Uterus (tissue), 4 donors: ENCODE results near the gene LETMD1. TPM values are rescaled to one million over a fixed set of nuclear protein-coding genes. Genes with fewer than 3 reads are reported as not detected.

Source experiments
- DNase-seq, 2 donors: peaks; one replicate each; pipeline ENCODE4 v3.0.0-alpha.2; 2019 to 2020
- H3K27ac ChIP-seq, 2 donors: fragments of 200-600 bp; sonication (generic); 1 replicate in 1 of 2; 2 replicates in 1 of 2; pipeline ENCODE4 v1.5.1; 2016 to 2018
- H3K27me3 ChIP-seq, 2 donors: fragments of 200-600 bp; sonication (generic); one replicate each; pipeline ENCODE4 v1.5.1; 2018 to 2019; ENCODE audit warnings: control low read depth in 1 of 2
- H3K36me3 ChIP-seq, 2 donors: fragments of 200-600 bp; sonication (generic); one replicate each; pipeline ENCODE4 v1.5.1; 2019; ENCODE audit warnings: control low read depth in 1 of 2
- H3K4me1 ChIP-seq, 2 donors: fragments of 200-600 bp; sonication (generic); one replicate each; pipeline ENCODE4 v1.5.1; 2018 to 2019; ENCODE audit warnings: control low read depth in 1 of 2
- H3K4me3 ChIP-seq, 2 donors: fragments of 200-600 bp; sonication (generic); 1 replicate in 1 of 2; 2 replicates in 1 of 2; pipeline ENCODE4 v1.5.1; 2018 to 2019; ENCODE audit warnings: mild to moderate bottlenecking in 1 of 2
- H3K9me3 ChIP-seq, 2 donors: fragments of 200-600 bp; sonication (generic); one replicate each; pipeline ENCODE4 v1.5.1; 2019; ENCODE audit warnings: control low read depth in 1 of 2
- POLR2A ChIP-seq, 2 donors: fragments of 450-650 bp; IDR thresholded peaks; one replicate each; pipeline ENCODE4 v1.6.1; 2016; ENCODE audit warnings: antibody characterized with exemption in 2 of 2, mild to moderate bottlenecking in 1 of 2, moderate library complexity in 1 of 2
- intact Hi-C: fragments of 100-400 bp; cut with DNase I; formaldehyde crosslinking; loops from one replicate; pipeline ENCODE4 v1.15.1; 2023; ENCODE audit warnings: low total_unique reads
- total RNA-seq, 4 donors: library from RNA; depleted of rRNA in 3 of 4; stranded (reverse); fragments of >200 nt in 3 of 4; gene quantifications; one replicate each; pipeline versions ENCODE4 v1.1.0 to v1.2.4, GENCODE V29; 2014 to 2023
- TF ChIP-seq, protein P1 (sequence below), 4 experiments: fragments of 200-600 bp in 2 of 4; fragments of 450-650 bp in 2 of 4; sonication (generic) in 2 of 4; IDR thresholded peaks; one replicate each; pipeline ENCODE4 v1.5.1; 2016 to 2019; ENCODE audit warnings: antibody characterized with exemption in 4 of 4, mild to moderate bottlenecking in 2 of 4, moderate library complexity in 1 of 4
- donor health status: DM: yes; HTN: yes; CAD: no.

Gene LETMD1
- total RNA-seq, 4 donors from 2014 or later = 45.9 to 81.5 (median 61.5) TPM

DNA sequence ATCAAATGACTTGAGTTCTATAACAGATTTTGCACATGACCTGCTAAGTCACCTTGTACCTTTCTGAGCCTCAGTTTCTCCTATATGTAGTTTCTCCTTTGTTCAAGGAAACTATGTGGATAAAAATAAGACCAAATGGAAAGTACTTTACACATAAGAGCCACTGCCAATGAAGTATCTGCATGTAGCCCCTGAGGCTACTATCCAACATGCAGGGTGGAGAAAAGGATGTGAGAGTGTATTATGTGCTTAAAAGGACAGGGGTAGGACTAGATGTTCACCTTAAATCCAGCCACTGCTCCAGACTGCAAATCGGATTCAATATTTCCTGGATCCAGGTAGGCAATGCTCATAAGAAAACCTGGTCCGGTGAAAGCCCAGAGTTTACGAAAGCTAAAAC, 43.1 kb upstream of the LETMD1 start:
- H3K4me1 ChIP-seq = peaks cover 0 to 3% of the 10 kb centered on the region in 2 donors
- H3K36me3 ChIP-seq = no peaks in the 10 kb centered on the region
- H3K27me3 ChIP-seq = no peaks in the 10 kb centered on the region
- no peak for DNase-seq
- no peak overlapping the region for H3K27ac ChIP-seq
- no peak overlapping the region for H3K4me3 ChIP-seq
- no peaks in the 10 kb centered on the region for H3K9me3 ChIP-seq
- TF ChIP-seq, protein P1, sequence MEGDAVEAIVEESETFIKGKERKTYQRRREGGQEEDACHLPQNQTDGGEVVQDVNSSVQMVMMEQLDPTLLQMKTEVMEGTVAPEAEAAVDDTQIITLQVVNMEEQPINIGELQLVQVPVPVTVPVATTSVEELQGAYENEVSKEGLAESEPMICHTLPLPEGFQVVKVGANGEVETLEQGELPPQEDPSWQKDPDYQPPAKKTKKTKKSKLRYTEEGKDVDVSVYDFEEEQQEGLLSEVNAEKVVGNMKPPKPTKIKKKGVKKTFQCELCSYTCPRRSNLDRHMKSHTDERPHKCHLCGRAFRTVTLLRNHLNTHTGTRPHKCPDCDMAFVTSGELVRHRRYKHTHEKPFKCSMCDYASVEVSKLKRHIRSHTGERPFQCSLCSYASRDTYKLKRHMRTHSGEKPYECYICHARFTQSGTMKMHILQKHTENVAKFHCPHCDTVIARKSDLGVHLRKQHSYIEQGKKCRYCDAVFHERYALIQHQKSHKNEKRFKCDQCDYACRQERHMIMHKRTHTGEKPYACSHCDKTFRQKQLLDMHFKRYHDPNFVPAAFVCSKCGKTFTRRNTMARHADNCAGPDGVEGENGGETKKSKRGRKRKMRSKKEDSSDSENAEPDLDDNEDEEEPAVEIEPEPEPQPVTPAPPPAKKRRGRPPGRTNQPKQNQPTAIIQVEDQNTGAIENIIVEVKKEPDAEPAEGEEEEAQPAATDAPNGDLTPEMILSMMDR (IDR thresholded peaks at IDR 0.05) = no peak
- TF ChIP-seq POLR2A (IDR thresholded peaks at IDR 0.05) = no peak
- intact Hi-C loops = no loop called here

DNA sequence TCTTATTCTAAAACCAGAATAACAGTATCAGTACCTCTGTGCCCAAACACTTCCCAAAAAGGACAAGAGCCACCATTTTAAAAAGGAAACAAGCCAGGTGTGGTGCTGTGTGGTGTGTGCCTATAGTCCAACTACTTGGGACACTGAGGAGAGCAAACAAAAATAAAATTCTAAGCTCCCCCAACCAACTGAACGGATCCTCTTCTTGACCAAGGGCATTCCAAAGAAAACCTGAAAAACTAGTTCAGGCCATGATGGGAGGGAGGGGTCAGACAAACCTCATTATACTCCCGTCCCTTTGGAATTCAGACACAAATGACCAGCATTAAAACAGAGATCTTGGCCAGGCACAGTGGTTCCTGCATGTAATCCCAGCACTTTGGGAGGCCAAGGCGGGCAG, 42.5 kb upstream of the LETMD1 start:
- Histone ChIP-seq H3K4me1 (peaks cover 0 to 3% of the 10 kb centered on the region in 2 donors), H3K27me3 (no peaks in the 10 kb centered on the region), H3K27ac (no peak overlapping the region), H3K36me3 (no peaks in the 10 kb centered on the region), H3K9me3 (no peaks in the 10 kb centered on the region), H3K4me3 (no peak overlapping the region)
- no peak for DNase-seq
- intact Hi-C loops = no loop called here
- TF ChIP-seq, protein P1 (IDR thresholded peaks at IDR 0.05) = no peak
- TF ChIP-seq POLR2A (IDR thresholded peaks at IDR 0.05) = no peak

DNA sequence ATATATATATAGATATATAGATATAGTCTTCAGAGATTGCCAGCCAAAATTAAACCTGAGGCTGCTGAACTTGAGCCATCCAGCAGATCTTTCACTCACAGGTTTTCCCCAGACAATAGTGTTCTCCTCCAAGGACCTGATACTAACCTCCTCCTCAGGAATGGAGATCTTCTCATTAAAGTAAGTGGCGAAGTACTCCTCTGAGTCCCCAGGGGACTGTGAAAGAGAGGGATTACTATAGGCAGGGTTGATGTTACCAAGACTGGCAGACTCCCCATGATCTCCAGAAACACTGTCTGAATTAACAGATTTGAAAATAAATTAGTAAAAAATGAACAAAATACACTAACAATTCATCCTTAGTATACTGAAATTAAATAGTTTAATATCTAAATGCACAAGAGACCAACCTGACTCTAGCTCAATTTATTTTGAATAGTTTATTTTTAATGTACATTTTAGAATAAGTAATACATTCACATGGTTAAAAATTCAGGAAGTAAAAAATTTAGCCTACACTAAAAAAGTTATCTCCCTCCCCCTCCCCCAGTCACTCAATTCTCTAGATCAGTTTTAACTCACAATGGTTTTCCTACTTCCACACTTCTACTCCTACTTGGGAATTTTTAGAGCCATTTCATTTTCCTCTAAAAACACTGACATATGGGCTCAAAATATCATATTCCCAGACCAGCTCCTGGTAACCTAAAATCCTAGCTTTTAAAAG, 39.6 kb upstream of the LETMD1 start:
- Histone ChIP-seq H3K9me3 (no peaks in the 10 kb centered on the region), H3K4me3 (no peak overlapping the region), H3K27ac (no peak overlapping the region), H3K4me1 (peaks cover 0 to 3% of the 10 kb centered on the region in 2 donors), H3K36me3 (no peaks in the 10 kb centered on the region), H3K27me3 (no peaks in the 10 kb centered on the region)
- intact Hi-C loops = no loop called here
- DNase-seq = no peak
- no peak for TF ChIP-seq POLR2A (IDR thresholded peaks at IDR 0.05)
- TF ChIP-seq, protein P1 (IDR thresholded peaks at IDR 0.05) = no peak

DNA sequence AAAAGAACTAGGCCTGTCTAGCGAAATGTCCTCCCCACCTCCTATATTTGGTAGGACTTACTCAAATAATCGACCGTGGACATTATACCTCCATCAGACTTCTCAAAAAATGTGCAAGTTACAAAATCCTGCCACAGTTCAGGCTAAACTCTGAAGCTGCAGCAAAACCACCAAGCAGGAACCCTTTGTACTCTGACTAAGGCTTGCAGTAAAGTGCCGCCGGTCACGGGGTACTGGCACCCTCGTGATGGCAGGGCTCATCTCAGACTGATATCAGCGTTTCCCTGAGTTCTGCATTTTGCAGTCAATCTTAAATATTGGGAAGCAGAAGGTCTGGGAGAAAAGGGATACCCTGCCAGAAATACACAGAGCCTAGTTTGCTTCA, 39.1 kb upstream of the LETMD1 start:
- no peaks in the 10 kb centered on the region for H3K9me3 ChIP-seq
- H3K4me3 ChIP-seq = no peak overlapping the region
- H3K36me3 ChIP-seq = no peaks in the 10 kb centered on the region
- H3K4me1 ChIP-seq = peaks cover 0 to 3% of the 10 kb centered on the region in 2 donors
- intact Hi-C loops = no loop called here
- H3K27ac ChIP-seq = no peak overlapping the region
- TF ChIP-seq, protein P1 (IDR thresholded peaks at IDR 0.05) = no peak
- TF ChIP-seq POLR2A (IDR thresholded peaks at IDR 0.05) = no peak
- H3K27me3 ChIP-seq = no peaks in the 10 kb centered on the region
- DNase-seq = peak in 1 of 2 donors; percentile 26

DNA sequence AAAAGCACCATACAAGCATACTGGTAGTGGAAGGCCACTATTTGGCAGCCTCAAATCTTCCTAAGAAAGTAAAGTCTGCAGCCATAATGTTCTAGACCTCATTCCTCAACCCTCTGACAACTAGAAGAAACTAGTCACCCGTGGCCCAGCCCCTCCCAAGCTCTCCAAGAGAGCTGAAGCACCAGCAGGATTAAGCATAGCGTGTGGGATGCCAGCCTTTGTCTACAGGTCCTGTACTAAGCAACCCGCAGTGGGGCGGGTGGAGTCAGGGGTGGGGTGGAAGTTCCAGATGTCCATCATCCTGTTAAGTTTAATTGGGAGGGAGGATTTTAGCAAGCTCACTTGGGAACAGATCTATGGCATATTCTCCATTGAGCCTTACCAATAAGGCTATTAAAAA, 36.2 kb upstream of the LETMD1 start:
- Histone ChIP-seq H3K4me3 (no peak overlapping the region), H3K36me3 (no peaks in the 10 kb centered on the region), H3K9me3 (no peaks in the 10 kb centered on the region), H3K27ac (no peak overlapping the region), H3K27me3 (no peaks in the 10 kb centered on the region), H3K4me1 (peaks cover 3% of the 10 kb centered on the region in 2 donors)
- intact Hi-C loops = no loop called here
- DNase-seq = no peak
- TF ChIP-seq, protein P1 (IDR thresholded peaks at IDR 0.05) = no peak
- no peak for TF ChIP-seq POLR2A (IDR thresholded peaks at IDR 0.05)
